DOHH2 (cell line): ENCODE results near the gene VSIG1.

Experiments used
- H3F3A ChIP-seq: fragments of 200-600 bp; sonication (generic), shearing (Covaris generic); 2 replicates; pipeline ENCODE4 v1.6.0; 2016; ENCODE audit warnings: antibody characterized with exemption, mild to moderate bottlenecking; ENCODE audit not compliant: control insufficient read depth, insufficient read depth
- H3K27ac ChIP-seq: fragments of 200-600 bp; sonication (generic); 2 replicates; pipeline ENCODE4 v1.5.1; 2014; ENCODE audit warnings: low read depth, mild to moderate bottlenecking, low read length, moderate library complexity
- H3K27me3 ChIP-seq: fragments of 200-600 bp; sonication (generic); 2 replicates; pipeline ENCODE4 v1.6.1; 2014; ENCODE audit warnings: mild to moderate bottlenecking, low read length, mixed read lengths; ENCODE audit not compliant: control insufficient read depth
- H3K36me3 ChIP-seq: fragments of 200-600 bp; sonication (generic); 2 replicates; pipeline ENCODE4 v1.6.1; 2014; ENCODE audit warnings: mild to moderate bottlenecking, low read length, moderate library complexity, mixed read lengths; ENCODE audit not compliant: control insufficient read depth
- H3K4me1 ChIP-seq: fragments of 200-600 bp; sonication (generic); 2 replicates; pipeline ENCODE4 v1.6.1; 2014; ENCODE audit warnings: mild to moderate bottlenecking, low read length, mixed read lengths; ENCODE audit not compliant: control insufficient read depth
- H3K4me2 ChIP-seq: fragments of 200-600 bp; sonication (generic); 2 replicates; pipeline ENCODE4 v1.6.0; 2014; ENCODE audit warnings: mild to moderate bottlenecking, low read length, moderate library complexity
- H3K4me3 ChIP-seq: fragments of 200-600 bp; sonication (generic); 2 replicates; pipeline ENCODE4 v1.5.1; 2014; ENCODE audit warnings: mild to moderate bottlenecking, low read length, mixed read lengths
- H3K79me2 ChIP-seq: fragments of 200-600 bp; sonication (generic); 2 replicates; pipeline ENCODE4 v1.6.1; 2014; ENCODE audit warnings: mild to moderate bottlenecking, low read length, mixed read lengths; ENCODE audit not compliant: control insufficient read depth
- H3K9me2 ChIP-seq: fragments of 200-600 bp; sonication (generic); replicated peaks from 2 replicates; pipeline ENCODE4 v1.6.1; 2014; ENCODE audit warnings: mild to moderate bottlenecking, low read length, mixed read lengths; ENCODE audit not compliant: control insufficient read depth
- H3K9me3 ChIP-seq: fragments of 200-600 bp; sonication (generic); 2 replicates; pipeline ENCODE4 v1.6.1; 2014; ENCODE audit warnings: antibody characterized with exemption, low read length, mixed read lengths; ENCODE audit not compliant: control insufficient read depth, insufficient read depth
- H4K20me1 ChIP-seq: fragments of 200-600 bp; sonication (generic); 2 replicates; pipeline ENCODE4 v1.6.0; 2014; ENCODE audit warnings: low read depth, mild to moderate bottlenecking, antibody characterized with exemption, low read length, moderate library complexity; ENCODE audit not compliant: control insufficient read depth, insufficient read depth
- CTCF ChIP-seq: fragments of 200-600 bp; sonication (generic); IDR thresholded peaks from one replicate; pipeline ENCODE4 v1.5.1; 2014; ENCODE audit warnings: antibody characterized with exemption, mild to moderate bottlenecking, low read depth, low read length; ENCODE audit not compliant: poor library complexity, severe bottlenecking
- EZH2phosphoT487 ChIP-seq: fragments of 200-600 bp; sonication (generic); IDR thresholded peaks from 2 replicates; pipeline ENCODE4 v1.6.1; 2017; ENCODE audit warnings: borderline replicate concordance, mild to moderate bottlenecking, antibody characterized with exemption, low read length, moderate library complexity, mixed read lengths

VSIG1 gene

GRCh38 chrX:108071578-108071977 lies 26.7 kb downstream of the VSIG1 start:
- H3K9me2 ChIP-seq = no peaks in the 10 kb centered on the region
- H3K79me2 ChIP-seq = no peaks in the 10 kb centered on the region
- H3K4me1 ChIP-seq = no peaks in the 10 kb centered on the region
- no peaks in the 10 kb centered on the region for H3F3A ChIP-seq
- H4K20me1 ChIP-seq = no peaks in the 10 kb centered on the region
- H3K27me3 ChIP-seq = no peaks in the 10 kb centered on the region
- no peak overlapping the region for H3K27ac ChIP-seq
- TF ChIP-seq CTCF (no peak), EZH2phosphoT487 (no peak)
- no peaks in the 10 kb centered on the region for H3K36me3 ChIP-seq
- H3K4me2 ChIP-seq = no peak overlapping the region
- no peak overlapping the region for H3K4me3 ChIP-seq
- no peaks in the 10 kb centered on the region for H3K9me3 ChIP-seq

- H3K36me3 ChIP-seq = no peaks in the 10 kb centered on the region
- no peaks in the 10 kb centered on the region for H3K79me2 ChIP-seq
- TF ChIP-seq EZH2phosphoT487 (no peak), CTCF (no peak)
- H3K9me2 ChIP-seq = no peaks in the 10 kb centered on the region
- H3K27ac ChIP-seq = no peak overlapping the region
- H3K27me3 ChIP-seq = no peaks in the 10 kb centered on the region
- H3K9me3 ChIP-seq = no peaks in the 10 kb centered on the region
- H3K4me3 ChIP-seq = no peak overlapping the region
- no peak overlapping the region for H3K4me2 ChIP-seq
- H3F3A ChIP-seq = no peaks in the 10 kb centered on the region
- no peaks in the 10 kb centered on the region for H3K4me1 ChIP-seq
- H4K20me1 ChIP-seq = no peaks in the 10 kb centered on the region
Measured at GRCh38 chrX:108072746-108073145, 27.9 kb downstream of the VSIG1 start.

GRCh38 chrX:108081110-108081509 lies 36.2 kb downstream of the VSIG1 start:
- Histone ChIP-seq H3K36me3 (peaks cover 3% of the 10 kb centered on the region; the same call in 1 of the 2 replicates), H4K20me1 (no peaks in the 10 kb centered on the region), H3K9me3 (no peaks in the 10 kb centered on the region), H3K4me1 (no peaks in the 10 kb centered on the region), H3K79me2 (no peaks in the 10 kb centered on the region), H3F3A (no peaks in the 10 kb centered on the region), H3K4me3 (no peak overlapping the region), H3K4me2 (no peak overlapping the region), H3K9me2 (no peaks in the 10 kb centered on the region), H3K27me3 (no peaks in the 10 kb centered on the region), H3K27ac (no peak overlapping the region)
- TF ChIP-seq EZH2phosphoT487 = no peak
- TF ChIP-seq CTCF = no peak

GRCh38 chrX:108087792-108088191 lies 42.9 kb downstream of the VSIG1 start:
- Histone ChIP-seq H3K4me1 (peaks cover 8% of the 10 kb centered on the region; the same call in 1 of the 2 replicates), H3K27ac (no peak overlapping the region), H3K4me3 (no peak overlapping the region), H3K9me3 (no peaks in the 10 kb centered on the region), H3K27me3 (no peaks in the 10 kb centered on the region), H3F3A (no peaks in the 10 kb centered on the region), H4K20me1 (no peaks in the 10 kb centered on the region), H3K9me2 (no peaks in the 10 kb centered on the region), H3K36me3 (peaks cover 23% of the 10 kb centered on the region), H3K4me2 (no peak overlapping the region), H3K79me2 (peaks cover 27% of the 10 kb centered on the region)
- TF ChIP-seq EZH2phosphoT487 = no peak
- TF ChIP-seq CTCF = no peak
